Stimulated activated naive CD8-positive, alpha-beta T cell treated with anti-CD3 and anti-CD28 coated beads, Interleukin-15, Interleukin-2, amounts not matched to agents 100 U/mL and 50 U/mL, for 24 hours (primary cell): ENCODE data around the gene RFX6.
"Not testable (repeated sequence)": the region's sequence is repeated elsewhere in the genome, so short reads cannot be mapped to it uniquely, and the experiment has no call there.

Source experiments
- ATAC-seq: fragments of 150-1000 bp; cut with Tn5 transposase; one replicate; pipeline ENCODE4 v1.10.0; 2021
- DNase-seq: peaks from one replicate; pipeline ENCODE4 v3.0.0; 2021

The RFX6 gene

GRCh38 chr6:116876635-116877611 is at the start of gene RFX6:
RFX6 (plus strand) TSS chr6:116877242; CDS start chr6:116877276, 34 bp downstream.
- DNase-seq (peak; percentile 3), ATAC-seq (no peak)

- ATAC-seq (no peak), DNase-seq (no peak)
Observed at GRCh38 chr6:116827561-116828240, 49.3 kb upstream of the RFX6 start.

- ATAC-seq (no peak), DNase-seq (no peak)
Observed at GRCh38 chr6:116828983-116829382, 48.1 kb upstream of the RFX6 start, which contains the start of gene GPRC6A. GPRC6A (minus strand) TSS chr6:116829083; CDS start chr6:116829013, 70 bp downstream.

GRCh38 chr6:116834526-116834925 is 42.5 kb upstream of the RFX6 start:
- ATAC-seq, DNase-seq: not testable (repeated sequence)

GRCh38 chr6:116836606-116837342 is 40.3 kb upstream of the RFX6 start:
- DNase-seq (no peak), ATAC-seq (no peak)

GRCh38 chr6:116840091-116840490 is 37.0 kb upstream of the RFX6 start:
- DNase-seq (no peak), ATAC-seq (no peak)

- ATAC-seq: no peak
- no peak for DNase-seq
Observed at GRCh38 chr6:116842459-116842858, 34.6 kb upstream of the RFX6 start.

- DNase-seq (no peak), ATAC-seq (no peak)
Observed at GRCh38 chr6:116847227-116847626, 29.8 kb upstream of the RFX6 start.

- DNase-seq (no peak), ATAC-seq (no peak)
Observed at GRCh38 chr6:116858060-116858459, 19.0 kb upstream of the RFX6 start.

- DNase-seq: no peak
- no peak for ATAC-seq
Observed at GRCh38 chr6:116859264-116859663, 17.8 kb upstream of the RFX6 start.

- ATAC-seq: no peak
- DNase-seq: no peak
Observed at GRCh38 chr6:116866281-116866871, 10.7 kb upstream of the RFX6 start.

- ATAC-seq: no peak
- DNase-seq: no peak
Observed at GRCh38 chr6:116872771-116873170, 4.3 kb upstream of the RFX6 start.

GRCh38 chr6:116876107-116876506 is 935 bp upstream of the RFX6 start:
- no peak for DNase-seq
- ATAC-seq: no peak

GRCh38 chr6:116877743-116878142 is 701 bp downstream of the RFX6 start:
- no peak for DNase-seq
- ATAC-seq: no peak

GRCh38 chr6:116881236-116881635 is 4.2 kb downstream of the RFX6 start:
- no peak for DNase-seq
- ATAC-seq: no peak

GRCh38 chr6:116883005-116883404 is 6.0 kb downstream of the RFX6 start:
- DNase-seq (no peak), ATAC-seq (no peak)

GRCh38 chr6:116884530-116884929 is 7.5 kb downstream of the RFX6 start:
- DNase-seq (no peak), ATAC-seq (no peak)

GRCh38 chr6:116887168-116887567 is 10.1 kb downstream of the RFX6 start:
- no peak for ATAC-seq
- DNase-seq: no peak

- ATAC-seq (no peak), DNase-seq (no peak)
Observed at GRCh38 chr6:116887894-116888293, 10.9 kb downstream of the RFX6 start.

GRCh38 chr6:116888732-116889360 is 11.8 kb downstream of the RFX6 start:
- ATAC-seq (no peak), DNase-seq (no peak)

- DNase-seq (no peak), ATAC-seq (no peak)
Observed at GRCh38 chr6:116894669-116895068, 17.6 kb downstream of the RFX6 start.

- DNase-seq (no peak), ATAC-seq (no peak)
Observed at GRCh38 chr6:116895935-116896334, 18.9 kb downstream of the RFX6 start.
